ENCODE data around the gene MATN3. TPM values are rescaled to one million over a fixed set of nuclear protein-coding genes. Genes with fewer than 3 reads are reported as not detected.
A peak's percentile ranks its signal among the peaks of the same experiment; 100 is the strongest.

Gene MATN3
- total and polyA plus RNA-seq, 2 of the 13 experiments (the other 11 are each of a cell fraction or from before 2014, with no cell fraction given) = 36.1 to 208 TPM

- TF ChIP-seq MED8 (CRISPR knock-in tag; IDR thresholded peaks at IDR 0.05; ENCODE audit: insufficient replicate concordance) = no peak
- TF ChIP-seq JARID2 (CRISPR knock-in tag; IDR thresholded peaks at IDR 0.05; ENCODE audit: insufficient replicate concordance) = no peak
- 0 out of 2 replicates have a peak, but pooled peaks have one; percentile 23 for TF ChIP-seq SMAD3 (CRISPR knock-in tag; IDR thresholded peaks at IDR 0.05)
- TF ChIP-seq ZNF18 (CRISPR knock-in tag; IDR thresholded peaks at IDR 0.05; ENCODE audit: insufficient replicate concordance) = no peak
- no peak for TF ChIP-seq NKX3-1 (CRISPR knock-in tag; IDR thresholded peaks at IDR 0.05)
- TF ChIP-seq EED (CRISPR knock-in tag; IDR thresholded peaks at IDR 0.05) = no peak
- TF ChIP-seq ZNF260 (CRISPR knock-in tag; IDR thresholded peaks at IDR 0.05; ENCODE audit: borderline replicate concordance, low read depth) = no peak
- no peak for TF ChIP-seq CBFB (CRISPR knock-in tag; IDR thresholded peaks at IDR 0.05)
- no peak for TF ChIP-seq BRCA1 (CRISPR knock-in tag; IDR thresholded peaks at IDR 0.05)
- TF ChIP-seq NR0B2 (CRISPR knock-in tag; IDR thresholded peaks at IDR 0.05) = no peak
- no peak for TF ChIP-seq KDM6A (CRISPR knock-in tag; IDR thresholded peaks at IDR 0.05; ENCODE audit: low read depth)
- 0 out of 2 replicates have a peak, but pooled peaks have one; percentile 54 for TF ChIP-seq THYN1 (CRISPR knock-in tag; IDR thresholded peaks at IDR 0.05; ENCODE audit: borderline replicate concordance, low read depth)
- peak; percentile 80 for TF ChIP-seq ASH2L (IDR thresholded peaks at IDR 0.05; ENCODE audit: insufficient read length, low read depth, low read length)
- TF ChIP-seq SMAD9 (CRISPR knock-in tag; IDR thresholded peaks at IDR 0.05) = no peak
- peak; percentile 55 for TF ChIP-seq KAT8 (CRISPR knock-in tag; IDR thresholded peaks at IDR 0.05)
- no peak for TF ChIP-seq ZNF326 (CRISPR knock-in tag; IDR thresholded peaks at IDR 0.05; ENCODE audit: borderline replicate concordance)
- peak; percentile 58; the same call in 1 of the 2 replicates for TF ChIP-seq GATAD2A (CRISPR knock-in tag; IDR thresholded peaks at IDR 0.05)
- peak; percentile 52 for TF ChIP-seq MAX (IDR thresholded peaks at IDR 0.05)
- TF ChIP-seq YY1 (IDR thresholded peaks at IDR 0.05; ENCODE audit: insufficient read depth, insufficient replicate concordance, low read depth, low read length) = peak; percentile 23
- TF ChIP-seq ZNF800 (CRISPR knock-in tag; IDR thresholded peaks at IDR 0.05) = no peak
- no peak for TF ChIP-seq HMGA1 (CRISPR knock-in tag; conservative IDR thresholded peaks at IDR 0.05)
- no peak for TF ChIP-seq ZNF777 (CRISPR knock-in tag; IDR thresholded peaks at IDR 0.05)
- TF ChIP-seq REPIN1 (CRISPR knock-in tag; IDR thresholded peaks at IDR 0.05; ENCODE audit: borderline replicate concordance, low read depth) = no peak
- TF ChIP-seq ZNF550 (CRISPR knock-in tag; IDR thresholded peaks at IDR 0.05; ENCODE audit: borderline replicate concordance) = no peak
- TF ChIP-seq NCOA1 (CRISPR knock-in tag; IDR thresholded peaks at IDR 0.05) = no peak
- no peak for TF ChIP-seq RAD51 (IDR thresholded peaks at IDR 0.05; ENCODE audit: borderline replicate concordance)
- TF ChIP-seq CREB1 (IDR thresholded peaks at IDR 0.05) = no peak
- no peak for TF ChIP-seq CREB1 (CRISPR knock-in tag; IDR thresholded peaks at IDR 0.05)
These were observed 38.4 kb upstream of the MATN3 start (continued) for GRCh38 chr2:20050646-20051531.

Data from HepG2 (cell line).